ENCODE results near the gene ARID3C. TPM values are rescaled to one million over a fixed set of nuclear protein-coding genes. Genes with fewer than 3 reads are reported as not detected.
A peak's percentile ranks its signal among the peaks of the same experiment; 100 is the strongest.
"Not testable (repeated sequence)": the region's sequence is repeated elsewhere in the genome, so short reads cannot be mapped to it uniquely, and the experiment has no call there.

Gene ARID3C
- total and polyA plus RNA-seq, 10 donors = not detected

DNA sequence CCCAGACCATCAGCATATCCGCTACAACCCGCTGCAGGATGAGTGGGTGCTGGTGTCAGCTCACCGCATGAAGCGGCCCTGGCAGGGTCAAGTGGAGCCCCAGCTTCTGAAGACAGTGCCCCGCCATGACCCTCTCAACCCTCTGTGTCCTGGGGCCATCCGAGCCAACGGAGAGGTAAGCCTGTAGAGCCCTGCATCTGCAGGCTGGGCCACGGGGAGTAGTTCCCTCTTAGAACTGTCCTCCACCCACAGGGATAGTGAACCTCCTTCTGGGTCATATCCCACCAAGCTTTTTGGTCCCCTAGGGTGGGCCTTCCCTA lies 18.2 kb upstream of the ARID3C start:
- DNase-seq = no peak
- Histone ChIP-seq H3K4me1 (peaks cover 17 to 58% (median 26%) of the 10 kb centered on the region in 6 donors), H3K36me3 (peaks cover 0 to 38% (median 25%) of the 10 kb centered on the region in 6 donors), H3K9me3 (no peaks in the 10 kb centered on the region), H3K27ac (peak overlapping the region; percentile 83 to 95 (median 88)), H3K4me3 (peak overlapping the region; percentile 68 to 99 (median 90)), H3K27me3 (replicated peaks in 1 of 7) (no peaks in the 10 kb centered on the region)
- TF ChIP-seq, protein P1, sequence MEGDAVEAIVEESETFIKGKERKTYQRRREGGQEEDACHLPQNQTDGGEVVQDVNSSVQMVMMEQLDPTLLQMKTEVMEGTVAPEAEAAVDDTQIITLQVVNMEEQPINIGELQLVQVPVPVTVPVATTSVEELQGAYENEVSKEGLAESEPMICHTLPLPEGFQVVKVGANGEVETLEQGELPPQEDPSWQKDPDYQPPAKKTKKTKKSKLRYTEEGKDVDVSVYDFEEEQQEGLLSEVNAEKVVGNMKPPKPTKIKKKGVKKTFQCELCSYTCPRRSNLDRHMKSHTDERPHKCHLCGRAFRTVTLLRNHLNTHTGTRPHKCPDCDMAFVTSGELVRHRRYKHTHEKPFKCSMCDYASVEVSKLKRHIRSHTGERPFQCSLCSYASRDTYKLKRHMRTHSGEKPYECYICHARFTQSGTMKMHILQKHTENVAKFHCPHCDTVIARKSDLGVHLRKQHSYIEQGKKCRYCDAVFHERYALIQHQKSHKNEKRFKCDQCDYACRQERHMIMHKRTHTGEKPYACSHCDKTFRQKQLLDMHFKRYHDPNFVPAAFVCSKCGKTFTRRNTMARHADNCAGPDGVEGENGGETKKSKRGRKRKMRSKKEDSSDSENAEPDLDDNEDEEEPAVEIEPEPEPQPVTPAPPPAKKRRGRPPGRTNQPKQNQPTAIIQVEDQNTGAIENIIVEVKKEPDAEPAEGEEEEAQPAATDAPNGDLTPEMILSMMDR (IDR thresholded peaks at IDR 0.05 in 8 of 11, conservative IDR thresholded peaks at IDR 0.05 in 3 of 11) = no peak
- TF ChIP-seq POLR2AphosphoS5 (IDR thresholded peaks at IDR 0.05) (no peak), POLR2A (IDR thresholded peaks at IDR 0.05) (no peak)
- intact Hi-C loops (cut with DNase I; ENCODE audit: low total_unique reads) = no loop called here
- 0 to 3% (median 0%) methylated on average over 5 to 8 of the region's 8 CpGs for WGBS, 5 donors

DNA sequence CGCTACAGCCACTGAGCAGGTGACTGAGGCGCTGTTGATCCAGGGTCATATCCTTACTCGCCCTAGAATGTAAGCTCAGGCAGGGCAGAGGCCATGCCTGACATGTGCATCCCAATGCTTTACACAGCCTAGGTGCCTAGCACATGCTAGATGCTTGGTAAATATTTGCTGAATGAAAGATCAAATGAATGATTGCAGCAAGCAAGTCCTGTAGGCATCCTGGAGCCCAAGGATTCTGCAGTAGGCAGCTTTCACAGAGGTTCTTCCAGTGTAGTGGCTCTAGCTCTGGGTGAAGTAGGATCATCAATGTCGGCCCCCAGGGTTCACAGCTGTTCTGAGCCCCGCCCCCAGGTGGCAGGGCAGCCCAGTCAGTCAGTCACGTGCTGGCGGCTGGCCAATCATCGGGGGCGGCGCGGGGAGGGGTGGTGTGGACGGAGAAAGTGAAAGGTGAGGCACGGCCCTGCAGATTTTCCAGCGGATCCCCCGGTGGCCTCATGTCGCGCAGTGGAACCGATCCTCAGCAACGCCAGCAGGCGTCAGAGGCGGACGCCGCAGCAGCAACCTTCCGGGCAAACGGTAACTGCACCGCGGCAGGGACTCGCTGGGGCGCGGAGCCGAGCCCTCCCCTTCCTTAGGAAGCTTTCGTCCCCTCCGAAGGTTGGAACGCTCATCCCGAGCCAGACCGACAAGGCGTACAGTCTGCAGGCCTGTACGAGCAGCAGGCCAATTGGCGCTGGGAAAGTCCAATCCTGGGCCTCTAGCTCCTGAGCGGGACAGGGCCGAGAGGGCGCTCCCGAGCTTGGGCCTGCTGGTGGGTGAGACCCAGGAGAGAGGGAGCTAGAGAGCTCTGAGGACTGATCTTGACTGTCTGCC lies 17.6 kb upstream of the ARID3C start, which contains the start of gene GALT:
Gene GALT, plus strand, starts transcription at position 465 of the 873 bp plus-strand sequence. Its CDS starts 30 bp downstream, at position 495.
- DNase-seq = peak; percentile 99
- no peaks in the 10 kb centered on the region for H3K27me3 ChIP-seq (replicated peaks in 1 of 7)
- TF ChIP-seq, protein P1 (IDR thresholded peaks at IDR 0.05 in 8 of 11, conservative IDR thresholded peaks at IDR 0.05 in 3 of 11) = peak in 9 of 11 experiments; percentile 28 to 71 (median 58)
- TF ChIP-seq POLR2AphosphoS5 (IDR thresholded peaks at IDR 0.05) (peak; percentile 80 to 90 (median 89)), POLR2A (IDR thresholded peaks at IDR 0.05) (no peak)
- peaks cover 0 to 36% (median 25%) of the 10 kb centered on the region in 6 donors for H3K36me3 ChIP-seq
- intact Hi-C loops (cut with DNase I; ENCODE audit: low total_unique reads) = no loop called here
- H3K9me3 ChIP-seq = no peaks in the 10 kb centered on the region
- peak within 1 kb of the TSS; percentile 83 to 95 (median 88) for H3K27ac ChIP-seq
- peaks cover 17 to 52% (median 23%) of the 10 kb centered on the region in 6 donors for H3K4me1 ChIP-seq
- peak within 1 kb of the TSS; percentile 68 to 99 (median 90) for H3K4me3 ChIP-seq
- WGBS, 5 donors = 6 to 9% (median 6%) methylated on average over 27 to 43 of the region's 43 CpGs

DNA sequence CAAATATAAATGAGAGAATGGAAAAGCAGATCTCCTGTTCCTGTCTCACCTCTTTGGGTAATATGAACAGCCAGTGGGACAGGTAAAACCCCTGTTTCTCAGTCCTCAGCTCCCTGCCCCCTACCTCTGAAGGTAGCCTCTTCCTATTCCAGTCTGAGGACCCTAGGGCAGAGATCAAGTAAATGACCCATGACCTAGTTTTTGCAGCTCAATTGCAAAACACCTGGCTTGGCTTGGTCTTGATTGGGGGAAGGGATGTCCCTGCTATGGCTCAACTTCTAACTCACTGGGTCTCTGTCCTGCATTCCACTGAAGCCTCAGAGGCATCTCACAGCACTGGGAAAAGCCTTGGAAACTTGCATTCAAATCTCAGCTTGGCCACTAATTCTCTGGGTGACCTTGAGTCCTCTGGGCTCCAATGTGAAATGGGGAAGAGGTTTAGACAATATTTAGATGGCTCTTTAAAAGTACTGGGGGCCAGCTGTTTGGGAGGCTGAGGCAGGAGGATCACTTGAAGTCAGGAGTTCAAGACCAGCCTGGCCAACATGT lies 16.0 kb upstream of the ARID3C start:
- H3K27ac ChIP-seq = no peak overlapping the region
- no peak for TF ChIP-seq POLR2AphosphoS5 (IDR thresholded peaks at IDR 0.05)
- TF ChIP-seq, protein P1 (IDR thresholded peaks at IDR 0.05 in 8 of 11, conservative IDR thresholded peaks at IDR 0.05 in 3 of 11) = no peak
- no peak for TF ChIP-seq POLR2A (IDR thresholded peaks at IDR 0.05)
- intact Hi-C loops (cut with DNase I; ENCODE audit: low total_unique reads) = no loop called here

DNA sequence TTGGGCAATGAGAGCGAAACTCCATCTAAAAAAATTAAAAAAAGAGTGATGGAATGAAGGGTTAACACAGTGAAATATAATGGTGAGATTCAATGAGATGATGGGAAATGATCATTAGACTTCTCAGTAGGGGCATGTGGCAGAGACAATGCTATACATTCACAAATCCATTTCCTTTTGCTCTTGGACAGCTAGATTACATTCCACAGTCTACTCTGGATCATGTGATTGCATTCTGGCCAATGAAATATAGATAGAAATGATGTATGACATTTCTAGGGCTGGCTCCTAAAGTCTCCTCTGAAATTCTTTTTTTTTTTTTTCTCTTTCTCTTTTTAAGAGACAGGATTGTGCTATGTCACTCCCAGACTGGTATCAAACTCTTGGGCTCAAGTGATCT lies 13.8 kb upstream of the ARID3C start:
- H3K9me3 ChIP-seq = no peaks in the 10 kb centered on the region
- TF ChIP-seq POLR2AphosphoS5 (IDR thresholded peaks at IDR 0.05) = no peak
- TF ChIP-seq, protein P1 (IDR thresholded peaks at IDR 0.05 in 8 of 11, conservative IDR thresholded peaks at IDR 0.05 in 3 of 11) = no peak
- TF ChIP-seq POLR2A (IDR thresholded peaks at IDR 0.05) = no peak
- intact Hi-C loops (cut with DNase I; ENCODE audit: low total_unique reads) = no loop called here
- H3K4me3 ChIP-seq = no peak overlapping the region
- DNase-seq = no peak
- H3K36me3 ChIP-seq = no peaks in the 10 kb centered on the region
- H3K27me3 ChIP-seq (replicated peaks in 1 of 7) = no peaks in the 10 kb centered on the region
- 96 to 100% (median 98%) methylated on average over 1 of the region's 1 CpG for WGBS, 5 donors
- no peak overlapping the region for H3K27ac ChIP-seq
- peaks cover 11 to 29% (median 23%) of the 10 kb centered on the region in 6 donors for H3K4me1 ChIP-seq

More for the DNA sequence above, 16.0 kb upstream of the ARID3C start:
- H3K36me3 ChIP-seq = peaks cover 0 to 20% (median 16%) of the 10 kb centered on the region in 6 donors
- H3K4me3 ChIP-seq = no peak overlapping the region
- no peak for DNase-seq
- H3K4me1 ChIP-seq = peaks cover 17 to 36% (median 21%) of the 10 kb centered on the region in 6 donors
- no peaks in the 10 kb centered on the region for H3K9me3 ChIP-seq
- no peaks in the 10 kb centered on the region for H3K27me3 ChIP-seq (replicated peaks in 1 of 7)

DNA sequence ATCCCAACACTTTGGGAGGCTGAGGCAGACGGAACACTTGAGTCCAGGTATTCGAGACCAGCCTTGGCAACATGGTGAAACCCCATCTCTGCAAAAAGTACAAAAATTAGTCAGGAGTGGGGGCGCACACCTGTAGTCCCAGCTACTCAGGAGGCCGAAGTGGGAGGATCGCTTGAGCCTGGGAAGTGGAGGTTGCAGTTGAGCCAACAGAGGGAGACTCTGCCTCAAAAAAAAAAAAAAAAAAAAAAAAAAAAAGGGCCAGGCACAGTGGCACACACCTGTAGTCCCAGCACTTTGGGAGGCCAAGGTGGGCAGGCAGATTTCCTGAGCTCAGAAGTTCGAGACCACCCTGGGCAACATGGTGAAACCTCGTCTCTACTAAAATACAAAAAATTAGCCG lies 10.5 kb upstream of the ARID3C start:
- H3K4me3 ChIP-seq; intact Hi-C loops (cut with DNase I; ENCODE audit: low total_unique reads); H3K27me3 ChIP-seq (replicated peaks in 1 of 7); DNase-seq; H3K9me3 ChIP-seq; H3K27ac ChIP-seq: not testable (repeated sequence)
- 85 to 95% (median 89%) methylated on average over 8 of the region's 8 CpGs for WGBS, 5 donors
- H3K4me1 ChIP-seq = peaks cover 0 to 41% (median 33%) of the 10 kb centered on the region in 6 donors
- peaks cover 0 to 13% (median 3%) of the 10 kb centered on the region in 6 donors for H3K36me3 ChIP-seq

All from spleen (tissue), 11 donors.